ENCODE measurements around the gene GALNTL6.

The GALNTL6 gene

DNA sequence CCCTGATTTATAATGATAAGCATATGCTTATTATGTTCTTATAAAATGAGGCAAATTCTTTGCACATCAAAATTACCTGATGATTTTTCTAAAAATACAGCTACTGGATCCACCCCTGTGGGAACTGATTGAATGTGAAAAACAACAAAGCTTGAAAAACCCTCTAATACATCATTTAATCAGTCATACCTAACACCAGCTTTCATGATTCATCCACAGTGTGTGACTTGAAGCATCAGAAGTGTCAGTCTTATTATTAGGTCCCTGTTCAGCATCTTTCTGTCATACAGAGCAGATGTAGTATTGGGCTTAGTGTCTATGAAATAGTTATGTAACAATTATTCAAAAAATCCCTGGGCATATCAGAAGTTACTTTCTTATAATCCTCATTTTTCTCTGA is 684.1 kb downstream of the GALNTL6 start:
- H3K27me3 ChIP-seq (ENCODE audit: insufficient read depth, poor library complexity, severe bottlenecking) = no peaks in the 10 kb centered on the region
- H3K9me3 ChIP-seq (ENCODE audit: severe bottlenecking) = no peaks in the 10 kb centered on the region
- no peaks in the 10 kb centered on the region for H3K4me1 ChIP-seq (ENCODE audit: insufficient read depth, poor library complexity, severe bottlenecking)
- ATAC-seq (ENCODE audit: low read depth) (no peak), DNase-seq (ENCODE audit: low spot score) (no peak)
- TF ChIP-seq CTCF (IDR thresholded peaks at IDR 0.05; ENCODE audit: poor library complexity, severe bottlenecking) = no peak
- no peak overlapping the region for H3K27ac ChIP-seq (ENCODE audit: poor library complexity, severe bottlenecking)
- no peak overlapping the region for H3K4me3 ChIP-seq (ENCODE audit: severe bottlenecking)
- H3K36me3 ChIP-seq (ENCODE audit: low read depth) = no peaks in the 10 kb centered on the region

- no peak for TF ChIP-seq CTCF (IDR thresholded peaks at IDR 0.05; ENCODE audit: poor library complexity, severe bottlenecking)
- Histone ChIP-seq H3K36me3 (ENCODE audit: low read depth) (no peaks in the 10 kb centered on the region), H3K27me3 (ENCODE audit: insufficient read depth, poor library complexity, severe bottlenecking) (no peaks in the 10 kb centered on the region), H3K4me1 (ENCODE audit: insufficient read depth, poor library complexity, severe bottlenecking) (peaks cover 4% of the 10 kb centered on the region), H3K4me3 (ENCODE audit: severe bottlenecking) (no peak overlapping the region), H3K9me3 (ENCODE audit: severe bottlenecking) (no peaks in the 10 kb centered on the region), H3K27ac (ENCODE audit: poor library complexity, severe bottlenecking) (no peak overlapping the region)
- ATAC-seq (ENCODE audit: low read depth) = peak; percentile 69
- peak; percentile 59 for DNase-seq (ENCODE audit: low spot score)
Measured at GRCh38 chr4:172514011-172514410, 700.8 kb downstream of the GALNTL6 start.

DNA sequence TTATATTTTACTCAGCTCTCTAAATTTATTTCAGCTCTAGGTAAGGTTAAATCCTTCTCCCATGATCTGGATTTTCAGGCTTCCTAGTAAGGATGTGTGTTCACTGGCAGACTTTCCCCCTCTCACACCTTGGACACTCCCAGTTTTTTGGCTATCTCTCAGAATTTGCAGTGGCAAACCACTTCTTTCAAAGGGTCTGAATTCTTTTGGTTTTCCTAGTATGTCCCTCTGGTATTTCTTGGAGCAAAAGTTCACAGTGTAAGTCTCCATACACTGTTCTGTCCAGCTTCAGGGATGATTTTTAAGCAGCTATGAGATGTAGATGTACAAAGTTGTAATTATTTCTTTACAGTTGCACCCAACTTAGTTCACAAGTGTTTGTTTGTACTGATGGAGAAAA is 701.6 kb downstream of the GALNTL6 start:
- H3K36me3 ChIP-seq (ENCODE audit: low read depth) = no peaks in the 10 kb centered on the region
- ATAC-seq (ENCODE audit: low read depth) = no peak

GRCh38 chr4:172515266-172515879 is 702.2 kb downstream of the GALNTL6 start:
- ATAC-seq (ENCODE audit: low read depth) = no peak

More for the DNA sequence above, 701.6 kb downstream of the GALNTL6 start:
- Histone ChIP-seq H3K9me3 (ENCODE audit: severe bottlenecking) (no peaks in the 10 kb centered on the region), H3K4me3 (ENCODE audit: severe bottlenecking) (no peak overlapping the region), H3K27ac (ENCODE audit: poor library complexity, severe bottlenecking) (no peak overlapping the region), H3K27me3 (ENCODE audit: insufficient read depth, poor library complexity, severe bottlenecking) (no peaks in the 10 kb centered on the region), H3K4me1 (ENCODE audit: insufficient read depth, poor library complexity, severe bottlenecking) (peaks cover 4% of the 10 kb centered on the region)
- TF ChIP-seq CTCF (IDR thresholded peaks at IDR 0.05; ENCODE audit: poor library complexity, severe bottlenecking) = no peak
- DNase-seq (ENCODE audit: low spot score) = no peak

More at GRCh38 chr4:172515266-172515879, 702.2 kb downstream of the GALNTL6 start:
- Histone ChIP-seq H3K27ac (ENCODE audit: poor library complexity, severe bottlenecking) (no peak overlapping the region), H3K4me1 (ENCODE audit: insufficient read depth, poor library complexity, severe bottlenecking) (peaks cover 4% of the 10 kb centered on the region), H3K27me3 (ENCODE audit: insufficient read depth, poor library complexity, severe bottlenecking) (no peaks in the 10 kb centered on the region), H3K4me3 (ENCODE audit: severe bottlenecking) (no peak overlapping the region), H3K9me3 (ENCODE audit: severe bottlenecking) (no peaks in the 10 kb centered on the region), H3K36me3 (ENCODE audit: low read depth) (no peaks in the 10 kb centered on the region)
- no peak for TF ChIP-seq CTCF (IDR thresholded peaks at IDR 0.05; ENCODE audit: poor library complexity, severe bottlenecking)
- no peak for DNase-seq (ENCODE audit: low spot score)

All from RWPE2 (cell line).